Measurements from ENCODE around the gene TNFRSF11A. TPM values are rescaled to one million over a fixed set of nuclear protein-coding genes. Genes with fewer than 3 reads are reported as not detected.

TNFRSF11A gene
- total RNA-seq, 1 donor from 2014 or later: 3.9 TPM

DNA sequence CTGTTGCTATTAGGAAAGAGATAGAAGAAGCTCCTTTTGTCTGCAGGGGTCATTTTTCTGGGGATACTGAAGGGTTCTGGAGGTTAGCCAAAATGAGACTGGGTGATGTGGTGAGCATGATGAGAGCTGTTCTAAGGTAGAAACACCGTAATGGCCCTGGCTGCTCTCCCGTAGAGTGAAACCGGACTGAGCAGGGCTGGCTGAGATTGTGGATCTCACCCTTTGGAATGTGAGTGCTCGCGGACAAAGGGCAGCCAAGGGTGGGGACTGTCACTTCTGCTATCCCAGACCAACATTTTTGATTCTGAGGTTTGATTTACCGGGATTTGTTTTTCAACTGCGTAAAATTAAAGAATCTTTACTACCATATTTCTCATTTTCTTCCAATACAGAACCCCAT lies 36.2 kb downstream of the TNFRSF11A start:
- intact Hi-C loops (cut with DNase I): no loop called here
- Histone ChIP-seq H3K4me3 (no peak overlapping the region), H3K27me3 (no peaks in the 10 kb centered on the region), H3K9me3 (no peaks in the 10 kb centered on the region), H3K36me3 (no peaks in the 10 kb centered on the region), H3K4me1 (no peaks in the 10 kb centered on the region), H3K27ac (no peak overlapping the region)
- no peak for DNase-seq (ENCODE audit: extremely low spot score in 2 of 2)
- no peak for TF ChIP-seq POLR2A (IDR thresholded peaks at IDR 0.05)
- TF ChIP-seq POLR2AphosphoS5 (IDR thresholded peaks at IDR 0.05; ENCODE audit: insufficient read depth in 1 of 2, low read depth in 1 of 2): no peak
- TF ChIP-seq, protein P1, sequence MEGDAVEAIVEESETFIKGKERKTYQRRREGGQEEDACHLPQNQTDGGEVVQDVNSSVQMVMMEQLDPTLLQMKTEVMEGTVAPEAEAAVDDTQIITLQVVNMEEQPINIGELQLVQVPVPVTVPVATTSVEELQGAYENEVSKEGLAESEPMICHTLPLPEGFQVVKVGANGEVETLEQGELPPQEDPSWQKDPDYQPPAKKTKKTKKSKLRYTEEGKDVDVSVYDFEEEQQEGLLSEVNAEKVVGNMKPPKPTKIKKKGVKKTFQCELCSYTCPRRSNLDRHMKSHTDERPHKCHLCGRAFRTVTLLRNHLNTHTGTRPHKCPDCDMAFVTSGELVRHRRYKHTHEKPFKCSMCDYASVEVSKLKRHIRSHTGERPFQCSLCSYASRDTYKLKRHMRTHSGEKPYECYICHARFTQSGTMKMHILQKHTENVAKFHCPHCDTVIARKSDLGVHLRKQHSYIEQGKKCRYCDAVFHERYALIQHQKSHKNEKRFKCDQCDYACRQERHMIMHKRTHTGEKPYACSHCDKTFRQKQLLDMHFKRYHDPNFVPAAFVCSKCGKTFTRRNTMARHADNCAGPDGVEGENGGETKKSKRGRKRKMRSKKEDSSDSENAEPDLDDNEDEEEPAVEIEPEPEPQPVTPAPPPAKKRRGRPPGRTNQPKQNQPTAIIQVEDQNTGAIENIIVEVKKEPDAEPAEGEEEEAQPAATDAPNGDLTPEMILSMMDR (IDR thresholded peaks at IDR 0.05): no peak

DNA sequence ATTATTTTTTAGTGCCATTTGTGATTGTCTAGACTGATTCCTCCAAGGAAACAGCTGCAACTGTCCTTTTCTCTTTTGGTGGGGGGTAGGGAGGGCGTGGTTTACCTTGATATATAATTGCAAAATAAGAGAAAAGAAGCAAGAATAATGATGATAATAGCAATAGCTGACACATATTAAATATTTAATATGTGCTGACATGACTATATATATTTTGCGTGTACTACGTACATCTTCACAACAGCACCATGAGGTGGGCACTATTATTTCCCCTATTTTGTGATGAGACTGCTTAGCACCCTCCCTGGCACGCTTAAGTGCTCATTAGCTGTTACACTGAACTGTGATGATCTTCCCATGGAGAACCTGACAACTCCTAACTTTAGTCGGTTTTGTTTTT lies 39.4 kb downstream of the TNFRSF11A start:
- no peak overlapping the region for H3K4me3 ChIP-seq
- no peak overlapping the region for H3K27ac ChIP-seq
- H3K9me3 ChIP-seq: no peaks in the 10 kb centered on the region
- intact Hi-C loops (cut with DNase I): no loop called here
- TF ChIP-seq POLR2AphosphoS5 (IDR thresholded peaks at IDR 0.05; ENCODE audit: insufficient read depth in 1 of 2, low read depth in 1 of 2) (no peak), POLR2A (IDR thresholded peaks at IDR 0.05) (no peak)
- TF ChIP-seq, protein P1 (IDR thresholded peaks at IDR 0.05): no peak
- no peak for DNase-seq (ENCODE audit: extremely low spot score in 2 of 2)
- no peaks in the 10 kb centered on the region for H3K4me1 ChIP-seq
- H3K27me3 ChIP-seq: no peaks in the 10 kb centered on the region
- H3K36me3 ChIP-seq: no peaks in the 10 kb centered on the region

- Histone ChIP-seq H3K4me3 (no peak overlapping the region), H3K9me3 (no peaks in the 10 kb centered on the region), H3K27ac (no peak overlapping the region), H3K36me3 (no peaks in the 10 kb centered on the region), H3K27me3 (no peaks in the 10 kb centered on the region), H3K4me1 (no peaks in the 10 kb centered on the region)
- no peak for DNase-seq (ENCODE audit: extremely low spot score in 2 of 2)
- TF ChIP-seq POLR2A (IDR thresholded peaks at IDR 0.05) (no peak), POLR2AphosphoS5 (IDR thresholded peaks at IDR 0.05; ENCODE audit: insufficient read depth in 1 of 2, low read depth in 1 of 2) (no peak)
- TF ChIP-seq, protein P1 (IDR thresholded peaks at IDR 0.05): no peak
- intact Hi-C loops (cut with DNase I): no loop called here
Observed at GRCh38 chr18:62365420-62365819, 40.3 kb downstream of the TNFRSF11A start.

GRCh38 chr18:62366992-62367391 lies 41.9 kb downstream of the TNFRSF11A start:
- no peaks in the 10 kb centered on the region for H3K27me3 ChIP-seq
- no peaks in the 10 kb centered on the region for H3K9me3 ChIP-seq
- no peaks in the 10 kb centered on the region for H3K4me1 ChIP-seq
- DNase-seq (ENCODE audit: extremely low spot score in 2 of 2): no peak
- intact Hi-C loops (cut with DNase I): no loop called here
- no peak overlapping the region for H3K27ac ChIP-seq
- H3K4me3 ChIP-seq: no peak overlapping the region
- TF ChIP-seq POLR2AphosphoS5 (IDR thresholded peaks at IDR 0.05; ENCODE audit: insufficient read depth in 1 of 2, low read depth in 1 of 2) (no peak), POLR2A (IDR thresholded peaks at IDR 0.05) (no peak)
- TF ChIP-seq, protein P1 (IDR thresholded peaks at IDR 0.05): no peak
- no peaks in the 10 kb centered on the region for H3K36me3 ChIP-seq

- Histone ChIP-seq H3K27me3 (no peaks in the 10 kb centered on the region), H3K9me3 (no peaks in the 10 kb centered on the region), H3K27ac (no peak overlapping the region), H3K36me3 (no peaks in the 10 kb centered on the region), H3K4me3 (no peak overlapping the region), H3K4me1 (no peaks in the 10 kb centered on the region)
- intact Hi-C loops (cut with DNase I): no loop called here
- no peak for DNase-seq (ENCODE audit: extremely low spot score in 2 of 2)
- TF ChIP-seq, protein P1 (IDR thresholded peaks at IDR 0.05): no peak
- no peak for TF ChIP-seq POLR2A (IDR thresholded peaks at IDR 0.05)
- TF ChIP-seq POLR2AphosphoS5 (IDR thresholded peaks at IDR 0.05; ENCODE audit: insufficient read depth in 1 of 2, low read depth in 1 of 2): no peak
Observed at GRCh38 chr18:62368100-62368499, 43.0 kb downstream of the TNFRSF11A start.
